ENCODE data around the gene PZP. TPM values are rescaled to one million over a fixed set of nuclear protein-coding genes. Genes with fewer than 3 reads are reported as not detected.

Gene PZP
- total RNA-seq, 4 donors from 2014 or later = 0.15 TPM; not detected in 3

- Histone ChIP-seq H3K27me3 (no peaks in the 10 kb centered on the region), H3K4me3 (no peak overlapping the region), H3K36me3 (no peaks in the 10 kb centered on the region), H3K4me1 (peaks cover 17% of the 10 kb centered on the region), H3K9me3 (no peaks in the 10 kb centered on the region), H3K27ac (no peak overlapping the region)
- DNase-seq (ENCODE audit: low spot score in 2 of 2) = no peak
- WGBS = 59% methylated on average over 3 of the region's 3 CpGs
- TF ChIP-seq EP300 (IDR thresholded peaks at IDR 0.05) (no peak), POLR2A (IDR thresholded peaks at IDR 0.05) (no peak), POLR2AphosphoS5 (IDR thresholded peaks at IDR 0.05) (no peak), CTCF (IDR thresholded peaks at IDR 0.05) (no peak)
Measured at GRCh38 chr12:9122091-9122609, 86.0 kb downstream of the PZP start.

GRCh38 chr12:9120487-9121184 is 87.6 kb downstream of the PZP start:
- Histone ChIP-seq H3K4me1 (peaks cover 23% of the 10 kb centered on the region), H3K36me3 (no peaks in the 10 kb centered on the region), H3K27me3 (no peaks in the 10 kb centered on the region), H3K4me3 (no peak overlapping the region), H3K27ac (no peak overlapping the region), H3K9me3 (no peaks in the 10 kb centered on the region)
- DNase-seq (ENCODE audit: low spot score in 2 of 2) = no peak
- TF ChIP-seq POLR2AphosphoS5 (IDR thresholded peaks at IDR 0.05) (no peak), EP300 (IDR thresholded peaks at IDR 0.05) (no peak), POLR2A (IDR thresholded peaks at IDR 0.05) (no peak), CTCF (IDR thresholded peaks at IDR 0.05) (no peak)
- 88% methylated on average over 10 of the region's 10 CpGs for WGBS

DNA sequence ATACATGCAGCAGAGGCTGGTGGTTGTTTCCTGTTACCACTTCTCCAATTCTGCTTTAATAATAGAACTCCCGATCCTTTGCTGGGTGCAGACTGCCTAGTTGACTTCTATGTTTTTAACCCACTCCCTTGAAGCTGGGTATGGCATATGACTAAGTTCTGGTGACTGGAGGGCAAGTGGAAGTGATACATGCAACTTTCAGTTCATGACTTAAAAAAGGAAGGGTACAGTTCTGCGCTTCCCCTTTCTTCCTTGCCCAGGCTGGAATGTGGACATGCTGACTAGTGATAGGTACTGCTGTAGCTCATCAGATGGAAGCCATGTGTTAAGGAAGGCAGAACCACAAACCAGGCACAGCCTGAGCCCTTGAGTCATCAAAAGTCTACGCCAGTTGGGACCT is 90.0 kb downstream of the PZP start:
- WGBS = 57% methylated on average over 3 of the region's 3 CpGs
- no peak for DNase-seq (ENCODE audit: low spot score in 2 of 2)

GRCh38 chr12:9115731-9116559 is 92.2 kb downstream of the PZP start, which contains the start of gene A2M:
Gene A2M (minus strand): TSS chr12:9115919. CDS start chr12:9115849, 70 bp downstream.
- TF ChIP-seq POLR2AphosphoS5 (IDR thresholded peaks at IDR 0.05) (peak in 1 of 3 donors; percentile 22), CTCF (IDR thresholded peaks at IDR 0.05) (no peak)
- H3K27me3 ChIP-seq = no peaks in the 10 kb centered on the region
- H3K4me3 ChIP-seq = peak within 1 kb of the TSS; percentile 38
- WGBS = 47% methylated on average over 9 of the region's 9 CpGs
- DNase-seq (ENCODE audit: low spot score in 2 of 2) = no peak
- no peaks in the 10 kb centered on the region for H3K36me3 ChIP-seq
- H3K9me3 ChIP-seq = no peaks in the 10 kb centered on the region
- H3K4me1 ChIP-seq = peaks cover 11% of the 10 kb centered on the region
- H3K27ac ChIP-seq = peak within 1 kb of the TSS; percentile 64

More for the DNA sequence above, 90.0 kb downstream of the PZP start:
- H3K36me3 ChIP-seq = no peaks in the 10 kb centered on the region
- no peak for TF ChIP-seq POLR2A (IDR thresholded peaks at IDR 0.05)
- no peak for TF ChIP-seq CTCF (IDR thresholded peaks at IDR 0.05)
- no peak for TF ChIP-seq EP300 (IDR thresholded peaks at IDR 0.05)
- TF ChIP-seq POLR2AphosphoS5 (IDR thresholded peaks at IDR 0.05) = no peak
- no peak overlapping the region for H3K4me3 ChIP-seq
- peak overlapping the region; percentile 33 for H3K27ac ChIP-seq
- H3K27me3 ChIP-seq = no peaks in the 10 kb centered on the region
- peaks cover 15% of the 10 kb centered on the region for H3K4me1 ChIP-seq
- H3K9me3 ChIP-seq = no peaks in the 10 kb centered on the region

DNA sequence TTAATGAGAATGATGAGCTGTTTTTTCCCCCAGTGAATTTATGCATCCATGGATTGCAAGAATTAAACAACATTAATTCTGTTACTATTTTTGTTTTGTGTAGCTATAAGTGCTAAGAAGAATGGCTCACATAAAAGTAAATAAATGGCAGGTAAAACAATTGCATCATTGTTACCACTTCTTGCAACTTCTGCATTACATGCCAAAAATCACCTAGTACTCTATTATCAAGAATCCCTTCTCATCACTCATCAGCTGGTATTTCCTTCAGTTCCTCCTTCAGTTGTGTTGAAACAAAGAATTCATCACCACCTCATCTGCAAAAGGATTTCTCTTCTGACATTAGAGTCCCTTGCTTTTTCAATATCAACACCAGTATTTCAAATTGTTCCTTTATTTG is 93.2 kb downstream of the PZP start:
- peak overlapping the region; percentile 38 for H3K4me3 ChIP-seq
- no peaks in the 10 kb centered on the region for H3K9me3 ChIP-seq
- H3K4me1 ChIP-seq = peaks cover 11% of the 10 kb centered on the region
- H3K27ac ChIP-seq = peak overlapping the region; percentile 64
- TF ChIP-seq POLR2AphosphoS5 (IDR thresholded peaks at IDR 0.05) (no peak), POLR2A (IDR thresholded peaks at IDR 0.05) (no peak), CTCF (IDR thresholded peaks at IDR 0.05) (no peak), EP300 (IDR thresholded peaks at IDR 0.05) (no peak)
- no peak for DNase-seq (ENCODE audit: low spot score in 2 of 2)
- no peaks in the 10 kb centered on the region for H3K36me3 ChIP-seq
- H3K27me3 ChIP-seq = no peaks in the 10 kb centered on the region
